Stimulated activated CD4-positive, alpha-beta T cell treated with anti-CD3 and anti-CD28 coated beads, Interleukin-2, amount 100 ng/mL, for 48 hours (primary cell): Measurements from ENCODE around the gene ZNF83.
"Not testable (repeated sequence)": the region's sequence is repeated elsewhere in the genome, so short reads cannot be mapped to it uniquely, and the experiment has no call there.

Experiments used
- DNase-seq, 2 donors: peaks; one replicate each; pipeline ENCODE4 v3.0.0-alpha.2; 2020

ZNF83 gene

DNA sequence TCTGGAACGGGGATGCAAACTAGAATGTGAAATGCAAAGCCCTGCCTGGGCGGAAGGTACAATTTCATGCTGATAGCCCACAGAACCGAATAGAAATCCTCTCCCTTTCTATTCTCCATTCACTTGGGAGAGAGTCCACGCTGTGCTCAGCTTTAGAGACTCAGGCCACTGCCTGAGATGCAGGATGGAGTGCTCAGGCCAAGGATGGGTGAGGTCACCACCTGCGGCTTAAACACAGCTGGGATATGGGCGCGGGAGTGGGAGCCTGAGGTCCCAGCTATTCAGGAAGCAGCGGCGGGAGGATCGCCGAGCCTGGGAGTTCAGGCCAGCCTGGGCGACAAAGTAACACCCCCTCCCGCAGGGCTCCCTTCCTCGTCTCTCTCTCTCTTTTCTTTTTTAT, 446 bp upstream of the ZNF83 start:
- DNase-seq: no peak

- no peak for DNase-seq
Observed at GRCh38 chr19:52635786-52636570, 2.2 kb downstream of the ZNF83 start.

DNA sequence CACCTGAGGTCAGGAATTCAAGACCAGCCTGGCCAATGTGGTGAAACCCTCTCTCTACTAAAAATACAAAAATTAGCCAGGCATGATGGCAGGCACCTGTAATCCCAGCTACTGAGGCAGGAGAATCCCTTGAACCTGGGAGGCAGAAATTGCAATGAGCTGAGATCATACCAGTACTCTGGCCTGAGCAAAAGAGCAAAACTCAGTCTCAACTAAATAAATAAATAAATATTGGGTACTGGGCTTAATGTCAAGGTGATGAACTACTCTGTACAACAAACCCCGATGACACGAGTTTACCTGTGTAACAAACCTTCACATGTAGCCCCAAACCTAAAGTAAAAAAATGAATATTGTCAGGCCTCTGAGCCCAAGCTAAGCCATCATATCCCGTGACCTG, 10.7 kb downstream of the ZNF83 start:
- DNase-seq: not testable (repeated sequence)

DNA sequence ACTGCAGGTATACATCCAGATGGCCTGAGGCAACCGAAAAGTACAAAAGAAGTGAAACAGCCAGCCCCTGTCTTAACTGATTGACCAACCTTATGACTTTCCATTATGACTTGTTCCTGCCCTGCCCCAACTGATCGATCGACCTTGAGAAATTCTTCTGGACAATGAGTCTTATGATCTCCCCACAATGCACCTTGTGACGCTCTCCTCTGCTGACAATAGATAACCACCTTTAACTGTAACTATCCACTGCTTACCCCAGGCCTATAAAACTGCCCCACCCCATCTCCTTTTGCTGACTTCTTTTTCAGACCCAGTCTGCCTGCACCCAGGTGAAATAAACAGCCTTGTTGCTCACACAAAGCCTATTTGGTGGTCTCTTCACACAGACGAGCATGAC, 11.2 kb downstream of the ZNF83 start:
- DNase-seq: no peak

- DNase-seq: no peak
Observed at GRCh38 chr19:52622261-52622660, 15.9 kb downstream of the ZNF83 start.

DNA sequence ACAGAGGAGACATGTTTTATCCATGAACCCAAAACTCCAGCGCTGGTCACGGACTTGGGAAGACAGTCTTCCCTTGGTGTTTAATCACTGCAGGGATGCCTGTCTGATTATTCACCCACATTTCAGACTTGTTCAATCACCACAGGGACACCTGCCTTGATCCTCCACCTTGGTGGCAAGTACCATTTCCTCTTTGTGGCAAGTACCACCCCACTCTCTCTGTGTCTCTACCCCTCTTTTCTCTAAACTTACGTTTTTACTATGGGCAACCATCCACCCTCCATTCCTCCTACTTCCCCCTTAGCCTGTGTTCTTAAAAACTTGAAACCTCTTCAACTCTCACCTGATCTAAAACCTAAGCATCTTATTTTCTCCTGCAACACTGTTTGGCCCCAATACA, 16.8 kb downstream of the ZNF83 start:
- DNase-seq: no peak

- DNase-seq: no peak
Observed at GRCh38 chr19:52613299-52613906, 24.8 kb downstream of the ZNF83 start.

GRCh38 chr19:52603558-52604207, 34.5 kb downstream of the ZNF83 start:
- no peak for DNase-seq

DNA sequence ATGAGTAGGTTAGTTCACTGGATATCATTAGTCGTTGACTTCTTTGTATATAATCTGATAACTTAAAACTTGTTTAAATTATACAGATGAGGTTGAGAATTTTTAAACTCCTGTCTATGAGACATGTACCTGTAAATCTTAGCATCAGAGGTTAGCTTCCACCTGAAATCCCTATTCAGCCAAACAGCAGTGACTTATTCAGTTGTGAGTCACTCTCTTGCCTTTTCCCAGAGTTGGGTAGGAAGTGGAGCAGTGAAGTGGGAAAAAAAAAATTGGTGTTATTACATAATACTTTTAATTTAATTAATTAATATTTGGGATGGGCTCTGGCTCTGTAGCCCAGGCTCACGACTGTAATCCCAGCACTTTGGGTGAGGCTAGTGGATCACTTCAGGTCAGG, 35.2 kb downstream of the ZNF83 start:
- no peak for DNase-seq

- DNase-seq: not testable (repeated sequence)
Observed at GRCh38 chr19:52601974-52602366, 36.2 kb downstream of the ZNF83 start.

DNA sequence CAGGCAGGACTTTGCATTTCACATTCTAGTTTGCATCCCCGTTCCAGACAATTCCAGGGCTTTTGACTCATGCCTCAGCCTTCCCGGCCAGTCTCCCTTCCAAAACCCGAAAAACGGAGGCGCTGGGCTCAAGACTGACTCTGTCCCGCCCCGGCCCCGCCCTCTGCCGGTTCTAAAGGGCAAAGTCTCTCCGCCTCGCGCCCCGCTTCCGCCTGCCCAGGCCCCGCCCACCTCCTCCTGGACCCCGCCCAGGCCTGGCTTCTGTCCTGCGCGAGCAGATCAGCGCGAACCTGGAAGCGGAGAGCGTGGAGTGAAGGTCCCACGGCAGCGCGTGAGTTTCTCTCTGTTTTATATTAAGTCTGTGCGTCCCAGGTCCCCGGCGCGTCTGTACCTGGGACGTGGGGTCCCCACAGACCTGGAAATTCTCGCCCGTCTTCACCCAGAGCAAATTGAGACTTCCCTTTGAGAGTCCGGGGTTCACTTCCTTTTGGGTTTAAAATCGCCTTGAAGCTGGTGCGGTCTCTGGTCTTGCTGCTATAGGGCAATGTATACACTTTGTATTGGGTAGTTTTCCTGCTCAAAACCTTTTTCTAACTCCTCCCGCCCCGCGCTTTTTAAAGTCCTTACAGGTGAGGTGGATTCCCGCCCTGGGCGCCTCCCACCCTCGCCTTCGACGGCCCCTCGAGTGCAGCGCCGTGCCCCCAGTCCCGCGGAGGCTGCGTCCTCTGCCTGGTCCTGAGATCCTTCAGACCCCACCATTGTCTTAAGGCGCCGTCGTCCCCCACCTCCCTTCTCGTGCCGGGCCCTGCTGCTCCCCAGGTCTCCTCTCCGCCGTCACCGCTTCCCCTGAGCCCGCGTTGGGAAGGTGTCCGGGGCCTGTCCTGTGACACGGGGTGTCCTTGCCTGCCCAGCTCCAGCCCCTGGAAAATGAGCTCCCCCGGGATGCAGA, 36.9 kb downstream of the ZNF83 start:
- DNase-seq: peak; percentile 92 to 93

DNA sequence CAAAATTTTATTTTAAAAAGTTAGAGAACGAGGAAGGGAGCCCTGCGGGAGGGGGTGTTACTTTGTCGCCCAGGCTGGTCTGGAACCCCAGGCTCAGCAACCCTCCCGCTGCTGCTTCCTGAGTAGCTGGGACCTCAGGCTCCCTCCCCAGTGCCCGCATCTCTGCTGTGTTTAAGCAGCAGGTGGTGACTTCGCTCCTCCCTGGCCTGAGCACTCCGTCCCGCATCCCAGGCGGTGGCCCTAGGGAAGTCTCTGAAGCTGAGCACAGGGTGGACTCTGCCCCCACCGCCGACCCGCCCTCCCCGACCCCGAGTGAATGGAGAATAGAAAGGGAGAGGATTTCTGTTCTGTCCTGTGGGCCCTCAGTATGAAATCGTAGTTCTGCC, 37.5 kb downstream of the ZNF83 start:
- no peak for DNase-seq

DNA sequence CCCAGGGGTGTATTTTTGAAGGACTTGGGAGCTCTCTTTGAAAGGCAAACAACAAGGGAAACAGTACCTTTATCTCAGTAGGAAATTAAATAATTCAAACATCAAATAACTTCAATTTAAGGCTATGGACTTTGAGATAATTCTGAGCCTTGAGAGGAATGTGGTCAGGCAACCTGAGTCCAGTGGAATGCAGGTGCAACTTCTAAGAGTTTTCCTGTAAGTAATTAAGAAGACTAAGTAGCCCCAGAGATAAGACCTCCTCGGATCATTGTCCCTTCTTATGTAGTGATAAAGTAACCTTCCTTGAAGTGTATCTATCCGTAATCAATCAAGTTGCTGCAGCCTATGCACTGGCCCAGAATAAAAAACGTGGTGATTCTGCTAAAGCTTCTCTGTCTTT, 38.9 kb downstream of the ZNF83 start:
- no peak for DNase-seq

GRCh38 chr19:52593441-52593840, 44.7 kb downstream of the ZNF83 start:
- DNase-seq: not testable (repeated sequence)

GRCh38 chr19:52592301-52592700, 45.9 kb downstream of the ZNF83 start:
- DNase-seq: no peak

DNA sequence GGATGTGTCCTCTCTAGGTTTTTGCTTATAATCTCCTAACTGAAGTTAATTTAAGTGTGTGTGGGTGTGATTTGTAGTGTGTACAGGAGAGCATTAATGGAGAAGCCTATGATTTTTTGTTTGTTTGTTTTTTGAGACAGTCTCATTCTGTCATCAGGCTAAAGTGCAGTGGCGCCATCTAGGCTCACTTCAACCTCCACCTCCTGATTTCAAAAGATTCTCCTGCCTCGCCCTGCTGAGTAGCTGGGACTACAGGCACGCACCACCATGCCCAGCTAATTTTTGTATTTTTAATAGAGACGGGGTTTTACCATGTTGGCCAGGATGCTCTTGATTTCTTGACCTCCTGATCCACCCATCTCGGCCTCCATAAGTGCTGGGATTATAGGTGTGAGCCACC, 47.4 kb downstream of the ZNF83 start:
- no peak for DNase-seq

- DNase-seq: no peak
Observed at GRCh38 chr19:52585604-52586003, 52.6 kb downstream of the ZNF83 start.

DNA sequence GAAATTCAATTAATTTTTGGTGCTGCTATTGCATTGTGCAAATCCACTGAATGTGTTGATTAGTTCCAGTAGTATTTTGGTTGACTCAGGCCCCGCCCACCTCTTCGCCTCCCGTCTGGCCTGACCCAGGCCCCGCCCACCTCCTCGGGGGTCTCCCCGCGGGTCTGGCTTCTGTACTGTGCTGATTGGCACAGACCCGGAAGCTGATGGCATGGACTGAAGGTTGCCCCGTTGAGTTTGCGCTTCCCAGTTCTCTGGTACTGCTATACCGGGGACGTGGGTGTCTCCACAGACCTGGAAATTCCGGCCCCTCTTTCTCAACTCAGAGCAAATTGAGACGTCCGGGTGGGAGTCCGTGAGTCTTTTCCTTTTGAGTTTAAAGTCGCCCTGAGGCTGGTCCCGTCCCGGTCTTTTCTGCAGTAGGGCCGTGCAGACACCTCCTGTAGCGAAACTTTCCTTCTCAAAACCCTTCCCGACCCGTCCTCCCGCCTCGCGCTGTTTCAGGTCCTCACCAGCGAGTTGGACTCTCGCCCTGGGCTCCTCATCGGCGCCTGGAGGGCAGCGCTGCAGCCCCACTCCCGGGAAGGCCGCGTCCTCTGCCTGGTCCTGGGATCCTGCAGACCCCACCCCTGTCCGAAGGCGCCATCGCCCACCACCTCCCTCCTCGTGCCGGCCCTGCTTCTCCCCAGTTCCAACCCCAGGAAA, 53.3 kb downstream of the ZNF83 start:
- DNase-seq: no peak

DNA sequence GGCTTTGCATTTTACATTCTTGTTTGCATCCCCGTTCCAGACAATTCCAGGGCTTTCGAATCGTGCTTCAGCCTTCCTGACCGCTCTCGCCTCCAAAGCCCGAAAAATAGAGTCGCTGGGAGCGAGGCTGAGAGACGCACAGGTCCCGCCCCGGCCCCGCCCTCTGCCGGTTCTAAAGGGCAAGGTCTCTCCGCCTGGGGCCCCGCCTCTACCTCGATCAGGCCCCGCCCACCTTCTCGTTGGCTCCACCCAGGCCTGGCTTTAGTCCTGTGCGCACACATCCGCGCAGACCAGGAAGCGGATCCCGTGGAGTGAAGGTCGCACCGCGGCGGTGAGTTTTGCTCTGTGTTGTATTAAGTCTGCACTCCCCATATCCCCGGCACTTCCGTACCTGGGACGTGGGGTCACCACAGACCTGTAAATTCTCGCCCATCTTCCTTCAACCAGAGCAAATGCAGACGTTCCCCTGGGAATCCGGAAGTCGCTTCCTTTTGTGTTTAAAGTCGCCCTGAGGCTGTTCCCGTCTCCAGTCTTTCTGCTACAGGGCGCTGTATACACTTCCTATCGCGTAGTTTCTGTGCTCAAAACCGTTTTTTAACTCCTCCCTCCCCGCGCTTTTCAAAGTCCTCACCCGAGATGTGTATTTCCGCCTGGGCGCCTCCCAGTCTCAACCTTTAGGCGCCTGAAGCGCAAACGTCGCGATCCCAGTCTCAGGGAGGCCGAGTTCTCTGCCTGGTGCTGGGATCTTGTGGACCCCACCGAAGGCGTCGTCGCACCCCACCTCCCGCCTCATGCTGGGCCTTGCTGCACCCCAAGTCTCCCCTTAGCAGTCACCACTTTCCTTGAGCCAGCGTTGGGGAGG, 67.9 kb downstream of the ZNF83 start, which contains the start of gene ZNF701:
ZNF701 (plus strand) TSS at position 288 of the 862 bp plus-strand sequence. CDS start 3,861 bp downstream, outside the sequence.
- peak; percentile 94 for DNase-seq

- not testable (repeated sequence) for DNase-seq
Observed at GRCh38 chr19:52569638-52569999, 68.5 kb downstream of the ZNF83 start.

DNA sequence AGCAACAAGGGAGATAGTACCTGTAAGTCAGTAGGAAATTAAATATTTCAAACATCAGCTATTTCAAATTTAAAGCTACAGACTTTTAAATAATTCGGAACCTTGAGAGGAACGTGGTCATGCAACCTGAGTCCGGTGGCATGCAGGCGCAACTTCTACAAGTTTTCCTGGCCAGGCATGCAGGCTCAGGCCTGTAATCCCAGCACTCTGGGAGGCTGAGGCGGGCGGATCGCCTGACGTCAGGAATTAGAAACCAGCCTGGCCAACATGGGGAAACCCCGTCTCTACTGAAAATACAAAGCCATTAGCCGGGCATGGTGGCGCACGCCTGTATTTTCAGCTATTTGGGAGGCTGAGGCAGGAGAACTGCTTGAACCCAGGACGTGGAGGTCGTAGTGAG, 70.2 kb downstream of the ZNF83 start:
- DNase-seq: no peak
